Glutamatergic neuron (in vitro differentiated cells): Measurements from ENCODE around the gene XPC. TPM values are rescaled to one million over a fixed set of nuclear protein-coding genes. Genes with fewer than 3 reads are reported as not detected.

Experiments
- DNase-seq: peaks from one replicate; pipeline ENCODE4 v3.0.0; 2022
- H3K27ac Mint-ChIP-seq: one replicate; pipeline ENCODE4 v1.8.0; 2020; ENCODE audit warnings: mild to moderate bottlenecking, mixed read lengths, inconsistent platforms; ENCODE audit not compliant: unreplicated experiment
- H3K27me3 Mint-ChIP-seq: one replicate; pipeline ENCODE4 v1.8.0; 2020; ENCODE audit warnings: mild to moderate bottlenecking, moderate library complexity, mixed read lengths, inconsistent platforms; ENCODE audit not compliant: unreplicated experiment
- H3K36me3 Mint-ChIP-seq: one replicate; pipeline ENCODE4 v1.8.0; 2020; ENCODE audit warnings: mild to moderate bottlenecking, mixed read lengths, inconsistent platforms; ENCODE audit not compliant: unreplicated experiment
- H3K4me1 Mint-ChIP-seq: one replicate; pipeline ENCODE4 v1.8.0; 2020; ENCODE audit warnings: mild to moderate bottlenecking, low read depth, mixed read lengths, inconsistent platforms; ENCODE audit not compliant: unreplicated experiment
- H3K4me3 Mint-ChIP-seq: one replicate; pipeline ENCODE4 v1.8.0; 2020; ENCODE audit warnings: mild to moderate bottlenecking, mixed read lengths, inconsistent platforms; ENCODE audit not compliant: unreplicated experiment
- H3K9me3 Mint-ChIP-seq: one replicate; pipeline ENCODE4 v1.8.0; 2020; ENCODE audit warnings: mild to moderate bottlenecking, moderate library complexity, mixed read lengths, inconsistent platforms; ENCODE audit not compliant: unreplicated experiment
- total RNA-seq: library from RNA; stranded (reverse); fragmentation: NEBNext Ultra II Directional; extraction: Animal tissue kit (Norgen Biotek cat#: 25700); gene quantifications from one replicate; pipeline ENCODE4 v1.2.1, GENCODE V29; 2021; ENCODE audit not compliant: unreplicated experiment
- TF ChIP-seq, protein P1 (sequence below): fragments of 200-600 bp; sonication (generic); IDR thresholded peaks from one replicate; pipeline ENCODE4 v1.5.0; 2021; ENCODE audit not compliant: partially characterized antibody, unreplicated experiment

XPC gene
- total RNA-seq, 1 donor from 2014 or later = 39.5 TPM

DNA sequence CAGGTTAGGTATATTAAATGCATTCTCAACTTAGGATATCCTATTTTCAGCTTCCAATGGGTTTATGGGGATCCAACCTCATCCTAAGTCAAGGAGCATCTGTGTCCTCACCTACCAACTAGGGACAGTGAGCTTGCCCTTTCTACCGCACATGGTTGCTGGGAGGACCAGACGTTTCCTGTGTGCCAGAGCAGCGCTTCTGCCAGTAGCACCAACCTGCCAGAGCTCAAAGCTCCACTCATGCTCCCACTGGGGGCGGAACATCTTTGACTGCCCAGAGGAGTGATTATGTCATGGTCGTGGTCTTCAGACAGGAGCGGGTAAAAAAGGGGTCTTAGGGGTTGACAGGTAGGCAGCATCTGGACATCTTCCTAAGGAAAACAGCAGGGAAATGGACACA is 24.7 kb downstream of the XPC start:
- Mint-ChIP-seq H3K4me3 (no peak overlapping the region), H3K36me3 (no peaks in the 10 kb centered on the region), H3K9me3 (peaks cover 2% of the 10 kb centered on the region), H3K27ac (no peak overlapping the region), H3K4me1 (no peaks in the 10 kb centered on the region), H3K27me3 (peaks cover 2% of the 10 kb centered on the region)
- DNase-seq = no peak
- TF ChIP-seq, protein P1, sequence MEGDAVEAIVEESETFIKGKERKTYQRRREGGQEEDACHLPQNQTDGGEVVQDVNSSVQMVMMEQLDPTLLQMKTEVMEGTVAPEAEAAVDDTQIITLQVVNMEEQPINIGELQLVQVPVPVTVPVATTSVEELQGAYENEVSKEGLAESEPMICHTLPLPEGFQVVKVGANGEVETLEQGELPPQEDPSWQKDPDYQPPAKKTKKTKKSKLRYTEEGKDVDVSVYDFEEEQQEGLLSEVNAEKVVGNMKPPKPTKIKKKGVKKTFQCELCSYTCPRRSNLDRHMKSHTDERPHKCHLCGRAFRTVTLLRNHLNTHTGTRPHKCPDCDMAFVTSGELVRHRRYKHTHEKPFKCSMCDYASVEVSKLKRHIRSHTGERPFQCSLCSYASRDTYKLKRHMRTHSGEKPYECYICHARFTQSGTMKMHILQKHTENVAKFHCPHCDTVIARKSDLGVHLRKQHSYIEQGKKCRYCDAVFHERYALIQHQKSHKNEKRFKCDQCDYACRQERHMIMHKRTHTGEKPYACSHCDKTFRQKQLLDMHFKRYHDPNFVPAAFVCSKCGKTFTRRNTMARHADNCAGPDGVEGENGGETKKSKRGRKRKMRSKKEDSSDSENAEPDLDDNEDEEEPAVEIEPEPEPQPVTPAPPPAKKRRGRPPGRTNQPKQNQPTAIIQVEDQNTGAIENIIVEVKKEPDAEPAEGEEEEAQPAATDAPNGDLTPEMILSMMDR = no peak

DNA sequence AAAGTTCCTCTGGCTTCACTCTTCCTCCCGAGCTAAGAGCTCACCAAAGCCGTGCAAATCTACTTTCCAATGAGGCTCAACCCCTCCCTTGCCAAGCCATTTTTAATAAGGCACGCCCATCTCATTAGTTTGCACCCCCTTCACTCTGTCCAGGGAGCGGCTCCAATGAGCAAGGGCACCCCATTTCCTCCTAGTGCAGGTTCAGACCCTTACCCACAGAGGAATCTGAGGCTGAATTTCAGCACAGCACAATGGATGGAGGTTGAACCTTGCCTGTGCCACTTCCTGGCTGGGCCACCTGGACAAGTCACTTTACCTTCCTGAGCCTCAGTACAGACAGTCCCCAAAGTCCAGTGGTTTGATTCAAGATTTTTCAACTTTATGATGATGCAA is 25.4 kb downstream of the XPC start:
- DNase-seq = no peak
- TF ChIP-seq, protein P1 = no peak
- Mint-ChIP-seq H3K27me3 (peaks cover 2% of the 10 kb centered on the region), H3K9me3 (peaks cover 2% of the 10 kb centered on the region), H3K4me1 (no peaks in the 10 kb centered on the region), H3K27ac (no peak overlapping the region), H3K4me3 (no peak overlapping the region), H3K36me3 (no peaks in the 10 kb centered on the region)

DNA sequence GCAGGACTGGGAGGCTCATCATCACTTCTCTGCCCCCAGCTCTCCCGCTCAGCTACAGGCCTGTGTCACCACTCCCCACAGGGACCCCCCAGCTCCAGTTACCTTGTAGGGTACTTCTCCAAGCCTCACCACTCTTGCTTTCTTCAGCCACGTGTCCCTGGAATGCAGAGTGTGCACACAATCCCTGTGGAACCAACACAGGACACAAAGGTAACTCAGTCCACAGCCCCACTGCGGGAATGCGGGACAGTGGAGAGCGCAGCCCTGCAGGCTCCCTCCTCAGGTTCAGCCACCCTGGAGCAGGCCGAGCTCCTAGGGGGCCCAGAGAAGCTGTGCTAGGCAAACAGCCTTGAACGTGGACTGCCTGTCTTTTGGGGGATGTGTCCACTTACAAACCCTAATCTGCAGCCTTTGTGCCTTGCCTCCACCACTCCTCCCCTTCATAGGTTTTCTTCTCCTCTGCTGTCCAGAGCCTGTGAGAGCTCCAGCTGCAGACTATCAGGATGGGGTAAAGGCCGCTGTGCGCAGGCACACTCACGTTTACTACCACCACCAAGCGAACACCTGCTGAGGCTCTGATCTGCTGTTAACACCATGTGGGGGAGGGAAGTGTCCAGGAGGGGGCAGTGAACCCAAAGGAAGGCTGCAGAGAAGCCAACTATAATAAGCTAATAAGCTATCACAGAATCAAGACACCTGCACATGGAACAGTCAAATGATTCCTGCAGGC is 26.0 kb downstream of the XPC start:
- Mint-ChIP-seq H3K4me3 (no peak overlapping the region), H3K27me3 (peaks cover 2% of the 10 kb centered on the region), H3K4me1 (peaks cover 2% of the 10 kb centered on the region), H3K9me3 (peaks cover 2% of the 10 kb centered on the region), H3K27ac (no peak overlapping the region), H3K36me3 (no peaks in the 10 kb centered on the region)
- no peak for DNase-seq
- TF ChIP-seq, protein P1 = no peak

DNA sequence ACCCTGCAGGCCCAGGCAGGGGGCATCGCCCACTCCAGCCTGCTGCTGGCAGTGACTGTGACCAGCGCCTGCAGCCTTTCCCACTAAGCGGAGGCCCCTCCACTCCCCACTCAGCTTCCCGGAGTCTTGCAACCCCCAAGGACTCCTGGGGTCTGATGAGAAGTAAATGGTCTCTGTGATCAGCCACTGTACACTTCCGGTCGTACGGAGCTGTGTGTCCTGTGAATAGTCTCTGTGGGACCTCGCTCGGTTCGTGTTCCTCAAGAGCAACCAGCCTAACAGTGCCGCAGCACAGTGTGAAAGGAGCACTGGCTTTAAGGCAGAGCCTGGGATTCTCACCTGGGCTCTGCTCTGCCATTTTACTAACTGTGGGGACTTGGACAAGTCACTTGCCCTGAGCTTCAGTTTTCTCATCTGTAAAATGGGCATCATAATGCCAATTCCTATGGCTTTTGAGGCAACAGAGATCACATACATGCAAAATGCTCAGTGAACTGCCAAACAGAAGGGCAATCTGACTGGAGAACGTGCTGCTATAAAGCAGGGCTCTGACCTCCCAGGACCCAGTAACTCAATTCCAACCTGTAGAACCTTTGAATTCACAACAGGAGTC is 26.8 kb downstream of the XPC start:
- TF ChIP-seq, protein P1 = no peak
- peaks cover 2% of the 10 kb centered on the region for H3K9me3 Mint-ChIP-seq
- no peaks in the 10 kb centered on the region for H3K36me3 Mint-ChIP-seq
- H3K27me3 Mint-ChIP-seq = peaks cover 2% of the 10 kb centered on the region
- no peak for DNase-seq
- peaks cover 4% of the 10 kb centered on the region for H3K4me1 Mint-ChIP-seq
- H3K4me3 Mint-ChIP-seq = no peak overlapping the region
- H3K27ac Mint-ChIP-seq = no peak overlapping the region

DNA sequence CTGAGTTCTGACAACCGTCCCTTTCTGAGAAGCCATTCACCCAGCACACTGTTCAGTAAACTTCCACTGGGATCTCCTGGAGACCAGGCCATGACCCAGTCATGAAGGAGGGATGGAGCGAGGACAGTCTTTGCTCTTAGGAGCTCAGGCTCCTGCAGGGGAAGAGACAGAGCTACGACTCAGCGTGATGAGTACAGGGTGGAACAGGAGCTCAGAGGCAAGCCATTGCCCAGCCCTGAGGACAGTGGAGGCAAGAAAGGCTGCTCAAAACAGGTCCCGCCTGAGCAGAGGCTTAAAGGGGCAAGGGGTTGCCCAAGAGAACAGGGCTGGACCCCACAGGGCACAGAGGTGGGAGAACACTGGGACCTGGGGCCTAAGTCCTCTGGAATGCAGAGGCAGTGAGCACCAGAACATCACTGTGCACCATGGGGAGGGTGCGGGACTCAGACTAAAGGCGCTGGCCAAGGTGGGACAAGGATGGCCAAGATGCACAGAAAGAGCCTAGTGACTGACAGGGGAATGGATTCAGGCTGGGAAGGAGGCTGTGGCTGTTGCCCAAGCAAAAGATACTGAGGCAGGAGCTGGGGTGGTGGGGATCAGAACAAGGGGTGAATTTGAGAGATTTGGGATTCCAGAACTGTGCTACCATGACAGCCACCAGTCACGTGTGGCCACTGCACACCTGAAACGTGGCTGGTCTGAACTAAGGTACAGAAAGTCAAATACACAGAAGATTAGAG is 27.7 kb downstream of the XPC start:
- Mint-ChIP-seq H3K27ac (peak overlapping the region; percentile 40), H3K36me3 (no peaks in the 10 kb centered on the region), H3K27me3 (peaks cover 4% of the 10 kb centered on the region), H3K9me3 (peaks cover 2% of the 10 kb centered on the region), H3K4me3 (no peak overlapping the region), H3K4me1 (peaks cover 4% of the 10 kb centered on the region)
- DNase-seq = no peak
- TF ChIP-seq, protein P1 = no peak
